Measurements from ENCODE around the gene MUC22.

DNA sequence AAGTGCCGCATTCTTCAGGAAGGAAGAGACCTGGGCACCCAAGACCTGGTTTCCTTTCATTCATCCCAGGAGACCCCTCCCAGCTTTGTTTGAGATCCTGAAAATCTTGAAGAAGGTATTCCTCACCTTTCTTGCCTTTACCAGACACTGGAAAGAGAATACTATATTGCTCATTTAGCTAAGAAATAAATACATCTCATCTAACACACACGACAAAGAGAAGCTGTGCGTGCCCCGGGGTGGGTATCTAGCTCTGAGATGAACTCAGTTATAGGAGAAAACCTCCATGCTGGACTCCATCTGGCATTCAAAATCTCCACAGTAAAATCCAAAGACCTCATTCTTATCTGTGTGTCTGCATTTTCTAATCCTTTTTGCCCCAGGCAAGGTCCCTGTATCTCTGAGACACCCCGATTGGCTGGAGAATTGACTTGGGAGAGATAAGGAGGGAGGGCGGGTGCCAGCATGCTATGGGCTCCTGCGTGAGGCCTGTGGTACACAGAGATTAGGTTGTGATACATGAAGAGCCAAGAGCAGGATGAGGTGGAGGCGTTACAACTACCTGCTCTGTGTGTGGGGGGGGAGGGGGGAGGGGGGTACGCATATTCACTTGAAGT, 22.0 kb upstream of the MUC22 start:
- TF ChIP-seq, protein P1, sequence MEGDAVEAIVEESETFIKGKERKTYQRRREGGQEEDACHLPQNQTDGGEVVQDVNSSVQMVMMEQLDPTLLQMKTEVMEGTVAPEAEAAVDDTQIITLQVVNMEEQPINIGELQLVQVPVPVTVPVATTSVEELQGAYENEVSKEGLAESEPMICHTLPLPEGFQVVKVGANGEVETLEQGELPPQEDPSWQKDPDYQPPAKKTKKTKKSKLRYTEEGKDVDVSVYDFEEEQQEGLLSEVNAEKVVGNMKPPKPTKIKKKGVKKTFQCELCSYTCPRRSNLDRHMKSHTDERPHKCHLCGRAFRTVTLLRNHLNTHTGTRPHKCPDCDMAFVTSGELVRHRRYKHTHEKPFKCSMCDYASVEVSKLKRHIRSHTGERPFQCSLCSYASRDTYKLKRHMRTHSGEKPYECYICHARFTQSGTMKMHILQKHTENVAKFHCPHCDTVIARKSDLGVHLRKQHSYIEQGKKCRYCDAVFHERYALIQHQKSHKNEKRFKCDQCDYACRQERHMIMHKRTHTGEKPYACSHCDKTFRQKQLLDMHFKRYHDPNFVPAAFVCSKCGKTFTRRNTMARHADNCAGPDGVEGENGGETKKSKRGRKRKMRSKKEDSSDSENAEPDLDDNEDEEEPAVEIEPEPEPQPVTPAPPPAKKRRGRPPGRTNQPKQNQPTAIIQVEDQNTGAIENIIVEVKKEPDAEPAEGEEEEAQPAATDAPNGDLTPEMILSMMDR (IDR thresholded peaks at IDR 0.05) = no peak
- TF ChIP-seq BHLHE40 (IDR thresholded peaks at IDR 0.05; ENCODE audit: low read depth, low read length) = no peak
- no peak for TF ChIP-seq FOSL2 (IDR thresholded peaks at IDR 0.05)
- TF ChIP-seq FOSL2 (CRISPR knock-in tag; IDR thresholded peaks at IDR 0.05) = no peak
- TF ChIP-seq ZC3H11A (IDR thresholded peaks at IDR 0.05) = no peak
- TF ChIP-seq SMC3 (IDR thresholded peaks at IDR 0.05) = no peak
- TF ChIP-seq CBX8 (IDR thresholded peaks at IDR 0.05) = no peak
- TF ChIP-seq CHD2 (IDR thresholded peaks at IDR 0.05; ENCODE audit: low read length, partially characterized antibody) = no peak
- no peak for TF ChIP-seq RCOR1 (IDR thresholded peaks at IDR 0.05; ENCODE audit: low read depth, low read length)
- no peak for TF ChIP-seq ESRRA (IDR thresholded peaks at IDR 0.05; ENCODE audit: borderline replicate concordance, low read length)
- TF ChIP-seq, protein P2, sequence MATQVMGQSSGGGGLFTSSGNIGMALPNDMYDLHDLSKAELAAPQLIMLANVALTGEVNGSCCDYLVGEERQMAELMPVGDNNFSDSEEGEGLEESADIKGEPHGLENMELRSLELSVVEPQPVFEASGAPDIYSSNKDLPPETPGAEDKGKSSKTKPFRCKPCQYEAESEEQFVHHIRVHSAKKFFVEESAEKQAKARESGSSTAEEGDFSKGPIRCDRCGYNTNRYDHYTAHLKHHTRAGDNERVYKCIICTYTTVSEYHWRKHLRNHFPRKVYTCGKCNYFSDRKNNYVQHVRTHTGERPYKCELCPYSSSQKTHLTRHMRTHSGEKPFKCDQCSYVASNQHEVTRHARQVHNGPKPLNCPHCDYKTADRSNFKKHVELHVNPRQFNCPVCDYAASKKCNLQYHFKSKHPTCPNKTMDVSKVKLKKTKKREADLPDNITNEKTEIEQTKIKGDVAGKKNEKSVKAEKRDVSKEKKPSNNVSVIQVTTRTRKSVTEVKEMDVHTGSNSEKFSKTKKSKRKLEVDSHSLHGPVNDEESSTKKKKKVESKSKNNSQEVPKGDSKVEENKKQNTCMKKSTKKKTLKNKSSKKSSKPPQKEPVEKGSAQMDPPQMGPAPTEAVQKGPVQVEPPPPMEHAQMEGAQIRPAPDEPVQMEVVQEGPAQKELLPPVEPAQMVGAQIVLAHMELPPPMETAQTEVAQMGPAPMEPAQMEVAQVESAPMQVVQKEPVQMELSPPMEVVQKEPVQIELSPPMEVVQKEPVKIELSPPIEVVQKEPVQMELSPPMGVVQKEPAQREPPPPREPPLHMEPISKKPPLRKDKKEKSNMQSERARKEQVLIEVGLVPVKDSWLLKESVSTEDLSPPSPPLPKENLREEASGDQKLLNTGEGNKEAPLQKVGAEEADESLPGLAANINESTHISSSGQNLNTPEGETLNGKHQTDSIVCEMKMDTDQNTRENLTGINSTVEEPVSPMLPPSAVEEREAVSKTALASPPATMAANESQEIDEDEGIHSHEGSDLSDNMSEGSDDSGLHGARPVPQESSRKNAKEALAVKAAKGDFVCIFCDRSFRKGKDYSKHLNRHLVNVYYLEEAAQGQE (IDR thresholded peaks at IDR 0.05) = no peak
- no peak for TF ChIP-seq RARB (CRISPR knock-in tag; IDR thresholded peaks at IDR 0.05)

Measured in A549 (cell line).